Peyer's patch (tissue), 4 donors: ENCODE data around the gene RNF20. TPM values are rescaled to one million over a fixed set of nuclear protein-coding genes. Genes with fewer than 3 reads are reported as not detected.

ENCODE experiments used
- DNase-seq, 3 donors: peaks; one replicate each; pipeline ENCODE4 v3.0.0-alpha.2; 2017 to 2019
- H3K27ac ChIP-seq, 4 donors: fragments of 200-600 bp; sonication (generic); one replicate each; pipeline ENCODE4 v1.5.1; 2016 to 2019
- H3K27me3 ChIP-seq, 2 donors: fragments of 200-600 bp; sonication (generic); one replicate each; pipeline ENCODE4 v1.5.1; 2019
- H3K36me3 ChIP-seq, 3 donors: fragments of 200-600 bp; sonication (generic); one replicate each; pipeline ENCODE4 v1.5.1; 2016 to 2019
- H3K4me1 ChIP-seq, 4 donors: fragments of 200-600 bp; sonication (generic); one replicate each; pipeline ENCODE4 v1.5.1; 2016 to 2019
- H3K4me3 ChIP-seq, 4 donors: fragments of 200-600 bp; sonication (generic); 1 replicate in 3 of 4; 2 replicates in 1 of 4; pipeline ENCODE4 v1.5.1; 2016 to 2019; ENCODE audit warnings: mild to moderate bottlenecking in 1 of 4
- H3K9me3 ChIP-seq, 4 donors: fragments of 200-600 bp; sonication (generic); one replicate each; pipeline ENCODE4 v1.5.1; 2016 to 2019; ENCODE audit warnings: mild to moderate bottlenecking in 1 of 4
- CTCF ChIP-seq, 6 experiments: fragments of 450-650 bp in 4 of 6; fragments of 200-600 bp in 2 of 6; sonication (generic) in 1 of 6; IDR thresholded peaks; one replicate each; pipeline ENCODE4 v1.5.1; 2017 to 2019; ENCODE audit warnings: antibody characterized with exemption in 6 of 6, mild to moderate bottlenecking in 3 of 6, moderate library complexity in 1 of 6
- POLR2A ChIP-seq, 2 donors: fragments of 450-650 bp; IDR thresholded peaks; one replicate each; pipeline ENCODE4 v1.5.1; 2017; ENCODE audit warnings: antibody characterized with exemption in 2 of 2, mild to moderate bottlenecking in 2 of 2, moderate library complexity in 2 of 2
- total RNA-seq, 4 donors: library from RNA; depleted of rRNA; stranded (reverse); fragments of >200 nt; gene quantifications; one replicate each; pipeline ENCODE4 v1.1.0, GENCODE V29; 2016

RNF20 gene
- total RNA-seq, 4 donors from 2014 or later: 14.1 to 35.5 (median 16.1) TPM

- DNase-seq: no peak
- H3K4me3 ChIP-seq: no peak overlapping the region
- H3K36me3 ChIP-seq: peaks cover 0 to 74% (median 0%) of the 10 kb centered on the region in 3 donors
- TF ChIP-seq POLR2A (IDR thresholded peaks at IDR 0.05): no peak
- TF ChIP-seq CTCF (IDR thresholded peaks at IDR 0.05): no peak
- no peaks in the 10 kb centered on the region for H3K4me1 ChIP-seq
- no peak overlapping the region for H3K27ac ChIP-seq
- H3K9me3 ChIP-seq: no peaks in the 10 kb centered on the region
- H3K27me3 ChIP-seq: no peaks in the 10 kb centered on the region
These were observed 29.3 kb downstream of the RNF20 start for GRCh38 chr9:101562966-101563365.

- TF ChIP-seq POLR2A (IDR thresholded peaks at IDR 0.05) (no peak), CTCF (IDR thresholded peaks at IDR 0.05) (no peak)
- H3K4me1 ChIP-seq: no peaks in the 10 kb centered on the region
- H3K27ac ChIP-seq: no peak overlapping the region
- DNase-seq: no peak
- no peaks in the 10 kb centered on the region for H3K9me3 ChIP-seq
- H3K36me3 ChIP-seq: peaks cover 0 to 67% (median 0%) of the 10 kb centered on the region in 3 donors
- H3K4me3 ChIP-seq: no peak overlapping the region
- H3K27me3 ChIP-seq: no peaks in the 10 kb centered on the region
These were observed 30.6 kb downstream of the RNF20 start for GRCh38 chr9:101564252-101564651.

GRCh38 chr9:101566904-101567724 lies 33.5 kb downstream of the RNF20 start:
- TF ChIP-seq CTCF (IDR thresholded peaks at IDR 0.05) (peak in 4 of 6 experiments; percentile 29 to 59 (median 49)), POLR2A (IDR thresholded peaks at IDR 0.05) (no peak)
- peak in 1 of 3 donors; percentile 51 for DNase-seq
- no peaks in the 10 kb centered on the region for H3K9me3 ChIP-seq
- no peaks in the 10 kb centered on the region for H3K27me3 ChIP-seq
- H3K27ac ChIP-seq: no peak overlapping the region
- H3K4me1 ChIP-seq: no peaks in the 10 kb centered on the region
- H3K4me3 ChIP-seq: no peak overlapping the region
- peaks cover 0 to 49% (median 0%) of the 10 kb centered on the region in 3 donors for H3K36me3 ChIP-seq

DNA sequence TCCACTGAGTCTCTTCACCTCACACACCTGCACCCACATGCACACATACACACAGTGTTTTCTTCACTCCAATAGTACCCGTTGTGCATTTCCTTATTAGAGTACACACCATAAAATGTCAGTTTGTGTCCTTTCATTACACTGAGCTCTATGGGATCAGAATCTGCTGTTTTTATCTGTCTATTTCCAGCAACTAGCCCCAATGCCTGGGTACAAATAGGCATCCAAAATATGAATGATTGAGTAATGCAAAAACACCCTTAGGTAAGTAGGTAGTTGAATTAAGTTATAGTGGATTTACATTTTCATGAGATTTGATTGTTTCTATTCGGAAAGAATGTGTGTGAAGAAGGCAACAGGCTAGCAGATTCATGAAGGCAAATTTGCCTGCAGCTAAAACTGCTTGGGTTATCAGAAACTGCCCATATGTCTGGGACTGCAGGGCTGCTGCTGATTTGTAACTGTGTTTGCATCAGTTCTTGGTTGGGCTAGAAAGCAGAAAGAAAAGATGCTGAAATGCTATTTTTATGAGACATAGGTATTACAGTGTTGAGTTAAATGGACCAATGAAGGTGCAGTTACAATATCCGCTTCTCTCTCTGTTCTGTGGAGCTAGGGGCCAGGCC lies 34.2 kb downstream of the RNF20 start:
- Histone ChIP-seq H3K36me3 (peaks cover 0 to 42% (median 0%) of the 10 kb centered on the region in 3 donors), H3K4me3 (no peak overlapping the region)
- TF ChIP-seq CTCF (IDR thresholded peaks at IDR 0.05): no peak
- TF ChIP-seq POLR2A (IDR thresholded peaks at IDR 0.05): no peak

GRCh38 chr9:101569741-101570501 lies 36.3 kb downstream of the RNF20 start:
- DNase-seq: no peak
- Histone ChIP-seq H3K27me3 (no peaks in the 10 kb centered on the region), H3K36me3 (peaks cover 0 to 29% (median 0%) of the 10 kb centered on the region in 3 donors), H3K27ac (no peak overlapping the region), H3K4me1 (no peaks in the 10 kb centered on the region), H3K9me3 (no peaks in the 10 kb centered on the region), H3K4me3 (no peak overlapping the region)
- no peak for TF ChIP-seq POLR2A (IDR thresholded peaks at IDR 0.05)
- TF ChIP-seq CTCF (IDR thresholded peaks at IDR 0.05): no peak

More for the DNA sequence above, 34.2 kb downstream of the RNF20 start:
- no peaks in the 10 kb centered on the region for H3K4me1 ChIP-seq
- H3K27ac ChIP-seq: no peak overlapping the region
- H3K9me3 ChIP-seq: no peaks in the 10 kb centered on the region
- no peaks in the 10 kb centered on the region for H3K27me3 ChIP-seq
- no peak for DNase-seq
